GM18502 (cell line): ENCODE data around the gene CYTIP.

ENCODE experiments used
- ATAC-seq: cut with Tn5 transposase; IDR thresholded peaks from one replicate; pipeline ENCODE4 v1.9.1; 2021; ENCODE audit warnings: mild to moderate bottlenecking; ENCODE audit not compliant: unreplicated experiment, poor library complexity

Gene CYTIP

GRCh38 chr2:157443795-157444640, at the start of gene CYTIP:
TSS of gene CYTIP (minus strand) at chr2:157444089. CDS start at chr2:157444020, 69 bp downstream.
- ATAC-seq: peak; percentile 50

DNA sequence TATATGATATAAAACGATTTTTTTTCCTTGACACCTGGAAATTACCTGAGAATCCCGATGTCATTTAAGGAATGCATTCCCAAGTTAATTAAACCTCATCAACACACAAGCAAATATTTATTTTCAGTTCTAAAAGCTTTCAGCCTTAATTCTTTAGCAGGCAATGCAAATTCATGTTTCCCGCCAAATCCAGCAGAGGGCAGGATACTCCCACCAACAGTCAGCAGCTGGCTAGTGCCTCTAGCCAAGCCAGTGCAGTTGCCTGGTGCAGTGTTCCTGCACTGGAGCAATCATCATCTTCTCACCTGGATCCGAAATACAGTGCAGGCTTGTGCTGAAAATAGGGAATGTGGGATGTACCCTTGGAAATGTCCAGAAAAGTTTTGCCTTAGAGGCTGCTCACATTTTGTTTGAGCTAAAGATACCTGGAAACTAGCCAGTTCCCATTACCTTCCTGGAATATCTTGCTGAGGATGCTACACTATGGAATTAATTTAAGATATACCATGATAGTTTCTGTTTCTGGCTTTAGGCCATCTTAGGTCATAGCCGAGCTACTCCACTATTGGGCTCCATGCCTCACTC, 48.4 kb upstream of the CYTIP start:
- ATAC-seq: peak; percentile 97

- ATAC-seq: no peak
Measured at GRCh38 chr2:157489983-157490382, 46.1 kb upstream of the CYTIP start.

DNA sequence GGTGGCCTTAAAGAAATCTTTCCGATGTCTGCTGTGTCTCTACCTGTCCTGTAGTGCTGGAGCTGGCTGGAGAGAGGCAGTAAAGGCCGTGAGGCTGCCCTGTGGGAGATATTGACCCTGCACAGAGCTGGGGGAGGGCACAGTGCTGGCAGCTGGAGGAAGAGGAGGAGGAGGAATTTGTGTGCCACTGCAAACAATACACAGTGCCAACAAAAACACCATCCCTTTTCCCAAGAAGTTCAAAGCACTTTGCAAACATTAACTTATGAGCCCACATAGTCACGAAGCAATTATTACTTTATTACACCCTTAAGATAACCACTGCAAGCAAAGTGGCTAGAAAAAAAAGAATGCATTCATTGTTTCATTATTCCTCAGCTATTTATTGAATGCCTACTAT, 45.0 kb upstream of the CYTIP start:
- ATAC-seq: no peak

DNA sequence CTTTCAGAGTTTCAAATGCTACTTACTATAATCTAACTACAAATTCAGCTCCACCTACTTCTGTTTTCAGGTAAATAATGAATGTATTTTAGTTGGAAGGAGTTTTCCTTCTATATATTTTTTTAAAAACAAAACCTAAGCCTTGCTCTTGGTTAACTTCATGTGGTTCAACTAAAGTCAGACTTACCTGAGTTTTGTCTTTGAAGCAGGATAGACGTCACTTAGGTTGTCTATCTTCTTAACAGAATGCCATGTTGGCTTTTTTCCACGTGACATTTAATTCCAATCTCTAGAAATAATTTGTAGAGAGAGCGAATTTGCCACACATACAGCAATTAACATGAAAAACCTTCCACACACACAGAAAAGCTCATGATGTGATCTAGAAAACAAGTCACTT, 43.9 kb upstream of the CYTIP start:
- no peak for ATAC-seq

GRCh38 chr2:157487271-157487610, 43.4 kb upstream of the CYTIP start:
- no peak for ATAC-seq

DNA sequence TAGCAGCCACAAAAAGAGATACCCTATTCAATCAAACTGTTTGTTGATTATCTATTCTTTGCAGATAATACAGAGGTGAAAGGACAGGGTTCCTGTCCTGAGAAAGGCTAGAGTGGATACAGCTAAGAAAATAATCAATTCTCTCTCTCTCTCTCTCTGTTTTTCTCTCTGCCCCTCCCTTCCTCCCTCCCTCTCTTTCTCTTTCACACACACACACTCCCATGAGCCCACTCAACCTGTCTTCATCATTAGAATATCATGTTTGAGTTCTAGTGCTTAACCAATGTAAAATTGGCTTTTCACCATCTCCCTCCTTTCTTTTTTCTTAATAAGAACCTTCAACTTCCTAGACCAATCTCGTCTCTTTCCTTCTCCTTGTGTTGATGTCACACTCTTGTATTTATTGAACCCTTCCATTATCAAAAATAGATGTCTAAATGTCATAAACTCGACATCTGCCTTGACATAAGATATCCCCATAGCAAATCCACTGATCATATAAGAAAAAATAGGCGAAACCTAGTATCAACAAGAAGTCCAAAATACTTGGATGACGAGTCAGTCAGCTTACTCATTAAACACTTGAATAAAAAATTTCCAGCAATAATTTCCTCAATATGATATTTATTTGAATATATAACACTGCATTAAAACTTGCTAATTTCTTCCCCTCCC, 42.8 kb upstream of the CYTIP start:
- no peak for ATAC-seq

GRCh38 chr2:157480182-157480961, 36.5 kb upstream of the CYTIP start:
- peak; percentile 89 for ATAC-seq

DNA sequence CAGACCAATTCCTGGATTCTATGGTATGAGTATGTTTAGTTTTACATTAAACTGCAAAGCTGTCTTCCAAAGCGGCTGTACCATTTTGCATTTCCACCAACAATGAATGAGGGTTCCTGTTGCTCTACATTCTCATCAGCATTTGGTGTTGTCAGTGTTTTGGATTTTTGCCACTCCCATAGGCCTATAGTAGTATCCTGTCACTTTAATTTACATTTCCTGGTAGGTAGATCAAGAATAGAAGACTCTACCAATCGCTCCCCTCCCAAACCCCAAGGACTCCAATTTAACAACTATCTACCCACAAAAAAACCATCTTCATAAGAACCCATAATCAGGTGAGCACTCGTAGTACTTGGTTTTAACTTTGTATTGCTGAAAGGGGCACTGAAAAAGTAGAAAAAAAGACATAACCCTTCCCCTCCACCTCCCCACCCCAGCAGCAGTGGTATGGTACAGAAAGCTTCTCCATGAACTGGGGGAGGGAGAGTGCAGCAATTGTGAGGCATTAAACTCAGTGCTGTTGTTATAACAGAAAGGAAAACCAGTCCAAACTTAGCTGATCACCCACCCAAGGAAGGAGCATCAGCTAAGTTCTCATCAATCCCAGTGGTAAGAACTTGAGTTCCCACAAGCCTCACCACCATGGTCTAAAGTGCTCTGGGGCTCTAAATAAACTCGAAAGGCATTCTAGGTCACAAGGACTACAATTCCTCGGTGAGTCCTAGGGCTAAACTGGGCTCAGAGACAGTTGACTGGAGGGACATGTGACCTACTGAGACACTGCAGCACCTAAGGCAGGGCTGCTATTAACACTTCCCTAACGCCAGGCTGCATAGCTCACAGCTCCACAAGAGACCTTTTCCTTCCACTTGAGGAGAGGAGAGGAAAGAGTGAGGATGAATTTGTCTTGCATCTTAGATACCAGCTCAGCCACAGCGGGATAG, 35.5 kb upstream of the CYTIP start:
- no peak for ATAC-seq

DNA sequence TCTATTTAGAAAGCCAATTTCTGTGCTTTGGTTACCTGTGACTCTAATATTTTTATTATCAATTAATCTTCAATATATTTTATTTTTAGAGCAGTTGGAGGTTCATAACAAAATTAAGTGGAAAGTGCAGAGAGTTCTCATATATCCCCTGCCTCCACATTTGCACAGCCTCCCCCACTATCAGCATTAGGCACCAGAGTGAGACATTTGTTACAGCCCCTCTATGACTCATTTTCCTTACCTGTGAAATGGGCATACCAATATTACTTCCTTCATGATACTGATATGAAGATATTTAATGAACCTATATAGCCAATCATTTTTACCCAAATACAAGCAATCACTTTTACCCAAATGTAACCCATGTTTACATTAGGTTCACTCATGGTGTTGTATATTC, 34.0 kb upstream of the CYTIP start:
- ATAC-seq: no peak

DNA sequence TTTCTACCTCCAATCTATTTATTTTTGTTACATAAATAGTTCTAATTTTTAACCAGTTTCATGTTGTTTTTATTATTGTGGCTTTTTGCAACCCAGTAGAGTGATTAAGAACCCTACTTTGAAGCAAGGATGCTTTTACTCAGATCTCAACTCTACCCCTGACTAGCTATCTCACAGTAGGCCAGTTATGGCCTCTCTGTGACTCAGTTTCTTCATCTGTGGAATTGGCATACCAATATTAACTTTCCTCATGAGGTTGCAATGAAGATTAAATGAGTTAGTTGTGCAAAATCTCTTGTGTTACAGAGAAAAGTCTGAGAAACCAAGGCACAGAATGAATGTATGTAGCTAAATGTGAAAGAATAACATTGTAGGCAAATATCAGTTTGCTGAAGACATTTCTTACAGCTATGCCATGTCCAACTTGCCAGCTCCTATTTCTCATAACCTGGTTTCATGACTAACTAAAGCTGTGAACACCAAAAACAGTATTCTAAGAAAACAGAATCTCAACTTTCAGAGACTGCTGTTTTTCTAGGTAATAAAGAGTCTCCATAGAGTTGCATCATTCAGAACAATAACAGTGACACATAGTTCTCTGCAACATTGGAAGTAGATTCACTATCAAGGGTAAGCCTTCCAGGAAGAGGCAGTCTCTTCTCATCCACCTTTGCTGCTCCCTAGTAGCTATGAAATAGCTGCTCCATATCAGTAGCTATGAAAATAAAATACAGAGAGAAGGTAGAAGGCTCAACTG, 33.2 kb upstream of the CYTIP start:
- ATAC-seq: no peak

GRCh38 chr2:157475722-157476390, 32.0 kb upstream of the CYTIP start:
- no peak for ATAC-seq

DNA sequence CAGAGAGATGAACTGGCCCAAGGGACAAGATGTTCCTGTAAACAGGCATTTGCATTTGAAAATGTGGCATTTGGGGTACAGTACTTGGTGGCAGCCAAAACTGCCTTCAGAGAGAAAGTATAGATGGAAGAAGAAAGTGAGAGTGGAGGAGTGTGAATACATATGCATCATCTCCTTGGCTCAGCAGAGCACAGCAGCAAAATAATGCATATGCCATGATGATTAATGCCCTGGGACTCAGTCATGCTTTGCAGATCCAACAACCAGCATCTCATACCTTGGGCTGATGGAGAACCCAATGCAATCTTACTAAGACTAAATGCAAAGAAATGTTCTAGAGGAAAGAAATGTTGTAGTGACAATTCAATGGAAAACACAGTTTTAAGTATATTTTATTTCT, 29.7 kb upstream of the CYTIP start:
- no peak for ATAC-seq

GRCh38 chr2:157471078-157471477, 27.2 kb upstream of the CYTIP start:
- peak; percentile 27 for ATAC-seq

DNA sequence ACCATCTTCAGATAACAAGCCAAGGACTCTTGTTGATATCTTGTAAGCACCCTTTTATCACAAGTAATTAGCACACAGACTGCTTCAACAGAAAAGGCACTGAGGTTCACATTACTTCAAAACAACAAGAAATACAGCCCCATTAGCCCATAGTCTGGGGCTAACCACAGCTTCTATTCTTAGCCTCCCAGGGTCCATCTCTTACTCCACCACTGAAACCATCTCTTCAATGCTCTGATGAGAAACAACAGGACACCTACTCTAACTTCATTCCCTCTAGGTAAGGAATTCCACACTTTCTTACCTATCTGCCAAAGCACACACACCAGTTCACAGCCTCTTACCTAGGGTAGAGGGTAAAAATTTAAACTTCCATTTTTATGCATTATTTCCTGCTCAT, 26.4 kb upstream of the CYTIP start:
- ATAC-seq: peak; percentile 55

DNA sequence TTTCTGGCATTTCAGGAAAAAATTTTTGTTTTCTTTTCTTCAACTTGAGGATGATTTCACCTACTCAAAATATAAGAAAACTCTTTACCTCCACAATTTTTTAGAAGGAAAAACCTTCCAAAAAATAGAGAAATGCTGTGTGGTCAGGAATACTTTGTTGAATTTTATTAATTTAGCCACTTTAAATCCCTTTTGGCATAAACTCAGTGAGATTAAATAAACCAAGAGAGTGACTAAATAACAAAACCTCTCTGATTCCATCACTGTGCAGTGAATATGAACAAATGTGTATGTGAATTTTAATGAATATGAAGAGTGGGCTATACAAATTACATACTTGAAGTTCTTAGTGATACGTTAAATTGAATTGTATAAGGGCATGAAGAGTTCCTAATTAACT, 25.8 kb upstream of the CYTIP start:
- ATAC-seq: no peak

GRCh38 chr2:157468931-157469708, 25.2 kb upstream of the CYTIP start:
- ATAC-seq: peak; percentile 77

GRCh38 chr2:157466764-157467163, 22.9 kb upstream of the CYTIP start:
- no peak for ATAC-seq
